ENCODE results near the gene RANGAP1. TPM values are rescaled to one million over a fixed set of nuclear protein-coding genes. Genes with fewer than 3 reads are reported as not detected.

Gene RANGAP1
- total and polyA plus RNA-seq, 2 of the 13 experiments (the other 11 are each of a cell fraction or from before 2014, with no cell fraction given) = 51.8 to 83.9 TPM

GRCh38 chr22:41286639-41287091 is 678 bp upstream of the RANGAP1 start (continued):
- TF ChIP-seq ZSCAN30 (CRISPR knock-in tag; IDR thresholded peaks at IDR 0.05) = no peak
- no peak; the same call in 1 of the 2 replicates for TF ChIP-seq DMAP1 (CRISPR knock-in tag; IDR thresholded peaks at IDR 0.05)
- no peak for TF ChIP-seq ZNF276 (CRISPR knock-in tag; IDR thresholded peaks at IDR 0.05; ENCODE audit: low read depth)
- no peak; the same call in 1 of the 2 replicates for TF ChIP-seq TGIF2 (CRISPR knock-in tag; IDR thresholded peaks at IDR 0.05)
- 0 out of 2 replicates have a peak, but pooled peaks have one; percentile 21 for TF ChIP-seq ZNF644 (CRISPR knock-in tag; IDR thresholded peaks at IDR 0.05; ENCODE audit: low read depth)
- no peak for TF ChIP-seq TEAD2 (CRISPR knock-in tag; IDR thresholded peaks at IDR 0.05)
- peak; percentile 52; the same call in 1 of the 2 replicates for TF ChIP-seq FOXJ3 (CRISPR knock-in tag; IDR thresholded peaks at IDR 0.05; ENCODE audit: borderline replicate concordance)
- no peak for TF ChIP-seq GMEB1 (CRISPR knock-in tag; IDR thresholded peaks at IDR 0.05; ENCODE audit: borderline replicate concordance)
- no peak for TF ChIP-seq ZBTB39 (CRISPR knock-in tag; IDR thresholded peaks at IDR 0.05)
- no peak for TF ChIP-seq WIZ (CRISPR knock-in tag; IDR thresholded peaks at IDR 0.05)
- TF ChIP-seq, protein P1, sequence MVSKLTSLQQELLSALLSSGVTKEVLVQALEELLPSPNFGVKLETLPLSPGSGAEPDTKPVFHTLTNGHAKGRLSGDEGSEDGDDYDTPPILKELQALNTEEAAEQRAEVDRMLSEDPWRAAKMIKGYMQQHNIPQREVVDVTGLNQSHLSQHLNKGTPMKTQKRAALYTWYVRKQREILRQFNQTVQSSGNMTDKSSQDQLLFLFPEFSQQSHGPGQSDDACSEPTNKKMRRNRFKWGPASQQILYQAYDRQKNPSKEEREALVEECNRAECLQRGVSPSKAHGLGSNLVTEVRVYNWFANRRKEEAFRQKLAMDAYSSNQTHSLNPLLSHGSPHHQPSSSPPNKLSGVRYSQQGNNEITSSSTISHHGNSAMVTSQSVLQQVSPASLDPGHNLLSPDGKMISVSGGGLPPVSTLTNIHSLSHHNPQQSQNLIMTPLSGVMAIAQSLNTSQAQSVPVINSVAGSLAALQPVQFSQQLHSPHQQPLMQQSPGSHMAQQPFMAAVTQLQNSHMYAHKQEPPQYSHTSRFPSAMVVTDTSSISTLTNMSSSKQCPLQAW (CRISPR knock-in tag; IDR thresholded peaks at IDR 0.05) = peak; percentile 13; the same call in 1 of the 2 replicates
- TF ChIP-seq CHD2 (IDR thresholded peaks at IDR 0.05; ENCODE audit: low read depth, low read length) = no peak; the same call in 1 of the 2 replicates
- TF ChIP-seq POLR2AphosphoS5 (IDR thresholded peaks at IDR 0.05; ENCODE audit: low read depth, low read length) = no peak; the same call in 1 of the 2 replicates
- TF ChIP-seq, protein P2, sequence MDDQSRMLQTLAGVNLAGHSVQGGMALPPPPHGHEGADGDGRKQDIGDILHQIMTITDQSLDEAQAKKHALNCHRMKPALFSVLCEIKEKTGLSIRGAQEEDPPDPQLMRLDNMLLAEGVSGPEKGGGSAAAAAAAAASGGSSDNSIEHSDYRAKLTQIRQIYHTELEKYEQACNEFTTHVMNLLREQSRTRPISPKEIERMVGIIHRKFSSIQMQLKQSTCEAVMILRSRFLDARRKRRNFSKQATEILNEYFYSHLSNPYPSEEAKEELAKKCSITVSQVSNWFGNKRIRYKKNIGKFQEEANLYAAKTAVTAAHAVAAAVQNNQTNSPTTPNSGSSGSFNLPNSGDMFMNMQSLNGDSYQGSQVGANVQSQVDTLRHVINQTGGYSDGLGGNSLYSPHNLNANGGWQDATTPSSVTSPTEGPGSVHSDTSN (CRISPR knock-in tag; IDR thresholded peaks at IDR 0.05; ENCODE audit: borderline replicate concordance) = no peak
- TF ChIP-seq, protein P3, sequence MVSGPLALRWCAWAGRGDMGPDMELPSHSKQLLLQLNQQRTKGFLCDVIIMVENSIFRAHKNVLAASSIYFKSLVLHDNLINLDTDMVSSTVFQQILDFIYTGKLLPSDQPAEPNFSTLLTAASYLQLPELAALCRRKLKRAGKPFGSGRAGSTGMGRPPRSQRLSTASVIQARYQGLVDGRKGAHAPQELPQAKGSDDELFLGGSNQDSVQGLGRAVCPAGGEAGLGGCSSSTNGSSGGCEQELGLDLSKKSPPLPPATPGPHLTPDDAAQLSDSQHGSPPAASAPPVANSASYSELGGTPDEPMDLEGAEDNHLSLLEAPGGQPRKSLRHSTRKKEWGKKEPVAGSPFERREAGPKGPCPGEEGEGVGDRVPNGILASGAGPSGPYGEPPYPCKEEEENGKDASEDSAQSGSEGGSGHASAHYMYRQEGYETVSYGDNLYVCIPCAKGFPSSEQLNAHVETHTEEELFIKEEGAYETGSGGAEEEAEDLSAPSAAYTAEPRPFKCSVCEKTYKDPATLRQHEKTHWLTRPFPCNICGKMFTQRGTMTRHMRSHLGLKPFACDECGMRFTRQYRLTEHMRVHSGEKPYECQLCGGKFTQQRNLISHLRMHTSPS (CRISPR knock-in tag; IDR thresholded peaks at IDR 0.05; ENCODE audit: low read depth) = no peak
- TF ChIP-seq, protein P4, sequence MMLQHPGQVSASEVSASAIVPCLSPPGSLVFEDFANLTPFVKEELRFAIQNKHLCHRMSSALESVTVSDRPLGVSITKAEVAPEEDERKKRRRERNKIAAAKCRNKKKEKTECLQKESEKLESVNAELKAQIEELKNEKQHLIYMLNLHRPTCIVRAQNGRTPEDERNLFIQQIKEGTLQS (CRISPR knock-in tag; IDR thresholded peaks at IDR 0.05) = no peak
